Upper lobe of left lung (tissue), 6 donors: Measurements from ENCODE around the gene CELF5. TPM values are rescaled to one million over a fixed set of nuclear protein-coding genes. Genes with fewer than 3 reads are reported as not detected.

Experiments
- ATAC-seq, 2 donors: fragments of 200-7000 bp; cut with Tn5 transposase; one replicate each; pipeline ENCODE4 v1.9.1; 2022; ENCODE audit warnings: mild to moderate bottlenecking in 2 of 2, moderate library complexity in 2 of 2; ENCODE audit not compliant: low FRiP score in 2 of 2
- DNase-seq, 2 donors: peaks; one replicate each; pipeline ENCODE4 v3.0.0-alpha.2; 2019 to 2020
- H3K27ac ChIP-seq, 4 donors: fragments of 200-600 bp; sonication (generic); one replicate each; pipeline ENCODE4 v1.5.1; 2016 to 2019
- H3K27me3 ChIP-seq, 4 donors: fragments of 200-600 bp; sonication (generic); one replicate each; pipeline ENCODE4 v1.5.1; 2017 to 2019
- H3K36me3 ChIP-seq, 4 donors: fragments of 200-600 bp; sonication (generic); one replicate each; pipeline ENCODE4 v1.5.1; 2016 to 2019
- H3K4me1 ChIP-seq, 4 donors: fragments of 200-600 bp; sonication (generic); one replicate each; pipeline ENCODE4 v1.5.1; 2018 to 2019
- H3K4me3 ChIP-seq, 4 donors: fragments of 200-600 bp; sonication (generic); one replicate each; pipeline ENCODE4 v1.5.1; 2017 to 2019; ENCODE audit warnings: mild to moderate bottlenecking in 2 of 4, moderate library complexity in 1 of 4
- H3K9me3 ChIP-seq, 4 donors: fragments of 200-600 bp; sonication (generic); one replicate each; pipeline ENCODE4 v1.5.1; 2018 to 2019
- CTCF ChIP-seq, 6 experiments: fragments of 450-650 bp in 4 of 6; fragments of 200-600 bp in 2 of 6; sonication (generic) in 2 of 6; IDR thresholded peaks; one replicate each; pipeline ENCODE4 v1.5.1; 2016 to 2019; ENCODE audit warnings: antibody characterized with exemption in 6 of 6
- EP300 ChIP-seq, 4 donors: sonication (generic); formaldehyde crosslinking; IDR thresholded peaks; one replicate each; pipeline ENCODE4 v1.5.1; 2017; ENCODE audit warnings: antibody characterized with exemption in 4 of 4, control low read depth in 2 of 4
- POLR2A ChIP-seq, 4 donors: fragments of 450-650 bp; IDR thresholded peaks; one replicate each; pipeline ENCODE4 v1.5.1; 2016 to 2017; ENCODE audit warnings: antibody characterized with exemption in 4 of 4, mild to moderate bottlenecking in 2 of 4
- POLR2AphosphoS5 ChIP-seq, 2 donors: sonication (generic); formaldehyde crosslinking; IDR thresholded peaks; one replicate each; pipeline ENCODE4 v1.5.1; 2017; ENCODE audit warnings: antibody characterized with exemption in 2 of 2
- WGBS, 2 donors: methylation state at CpG; one replicate each; pipeline ENCODE4 v1.1.5; 2017 to 2018; 5-methylcytosine and 5-hydroxymethylcytosine counted together
- total RNA-seq, 6 donors: library from RNA; depleted of rRNA in 4 of 6; stranded (reverse); fragments of >200 nt in 4 of 6; gene quantifications; one replicate each; pipeline versions ENCODE4 v1.1.0 to v1.2.1, GENCODE V29; 2016 to 2021
- donor health status: DM: no; HTN: no; CAD: no; lungs with moderate emphysema.
- donor health status: DM: no; HTN: yes; CAD: no; lungs with severe emphysema.

The CELF5 gene
- total RNA-seq, 6 donors from 2014 or later = 0.49 to 0.76 TPM; not detected in 4

- H3K4me1 ChIP-seq = no peaks in the 10 kb centered on the region
- no peak for DNase-seq
- 71 to 97% methylated on average over 2 of the region's 2 CpGs for WGBS, 2 donors
- H3K9me3 ChIP-seq = peaks cover 0 to 9% (median 5%) of the 10 kb centered on the region in 4 donors
- no peak for ATAC-seq
- H3K27ac ChIP-seq = no peak overlapping the region
- no peak overlapping the region for H3K4me3 ChIP-seq
- H3K36me3 ChIP-seq = no peaks in the 10 kb centered on the region
- H3K27me3 ChIP-seq = no peaks in the 10 kb centered on the region
- TF ChIP-seq POLR2A (IDR thresholded peaks at IDR 0.05) = no peak
- no peak for TF ChIP-seq EP300 (IDR thresholded peaks at IDR 0.05)
- TF ChIP-seq POLR2AphosphoS5 (IDR thresholded peaks at IDR 0.05) = no peak
- TF ChIP-seq CTCF (IDR thresholded peaks at IDR 0.05) = no peak
These were observed 28.2 kb downstream of the CELF5 start for GRCh38 chr19:3252650-3253049.

- Histone ChIP-seq H3K27ac (no peak overlapping the region), H3K4me1 (no peaks in the 10 kb centered on the region), H3K9me3 (peaks cover 0 to 9% (median 5%) of the 10 kb centered on the region in 4 donors), H3K27me3 (no peaks in the 10 kb centered on the region), H3K4me3 (no peak overlapping the region), H3K36me3 (no peaks in the 10 kb centered on the region)
- TF ChIP-seq POLR2A (IDR thresholded peaks at IDR 0.05) = no peak
- TF ChIP-seq CTCF (IDR thresholded peaks at IDR 0.05) = no peak
- TF ChIP-seq POLR2AphosphoS5 (IDR thresholded peaks at IDR 0.05) = no peak
- no peak for TF ChIP-seq EP300 (IDR thresholded peaks at IDR 0.05)
- no peak for ATAC-seq
- 52 to 66% methylated on average over 3 of the region's 3 CpGs for WGBS, 2 donors
- DNase-seq = no peak
These were observed 28.8 kb downstream of the CELF5 start for GRCh38 chr19:3253270-3253669.

GRCh38 chr19:3254520-3254919 is 30.1 kb downstream of the CELF5 start:
- no peak overlapping the region for H3K4me3 ChIP-seq
- no peaks in the 10 kb centered on the region for H3K4me1 ChIP-seq
- peaks cover 0 to 9% (median 5%) of the 10 kb centered on the region in 4 donors for H3K9me3 ChIP-seq
- no peak for DNase-seq
- TF ChIP-seq POLR2AphosphoS5 (IDR thresholded peaks at IDR 0.05) (no peak), EP300 (IDR thresholded peaks at IDR 0.05) (no peak), POLR2A (IDR thresholded peaks at IDR 0.05) (no peak), CTCF (IDR thresholded peaks at IDR 0.05) (no peak)
- no peak for ATAC-seq
- no peak overlapping the region for H3K27ac ChIP-seq
- no peaks in the 10 kb centered on the region for H3K27me3 ChIP-seq
- no peaks in the 10 kb centered on the region for H3K36me3 ChIP-seq

- no peak for DNase-seq
- H3K36me3 ChIP-seq = no peaks in the 10 kb centered on the region
- WGBS, 2 donors = 89% methylated on average over 8 of the region's 8 CpGs
- H3K27me3 ChIP-seq = no peaks in the 10 kb centered on the region
- H3K9me3 ChIP-seq = peaks cover 0 to 9% (median 5%) of the 10 kb centered on the region in 4 donors
- no peak overlapping the region for H3K4me3 ChIP-seq
- no peak for TF ChIP-seq POLR2A (IDR thresholded peaks at IDR 0.05)
- no peak for TF ChIP-seq EP300 (IDR thresholded peaks at IDR 0.05)
- TF ChIP-seq CTCF (IDR thresholded peaks at IDR 0.05) = no peak
- no peak for TF ChIP-seq POLR2AphosphoS5 (IDR thresholded peaks at IDR 0.05)
- H3K4me1 ChIP-seq = no peaks in the 10 kb centered on the region
- no peak overlapping the region for H3K27ac ChIP-seq
- ATAC-seq = peak in 1 of 2 donors; percentile 59
These were observed 32.6 kb downstream of the CELF5 start for GRCh38 chr19:3257071-3257470.

GRCh38 chr19:3262362-3262761 is 37.9 kb downstream of the CELF5 start:
- no peaks in the 10 kb centered on the region for H3K9me3 ChIP-seq
- DNase-seq (no peak), ATAC-seq (no peak)
- no peak overlapping the region for H3K27ac ChIP-seq
- no peaks in the 10 kb centered on the region for H3K4me1 ChIP-seq
- H3K36me3 ChIP-seq = no peaks in the 10 kb centered on the region
- no peak for TF ChIP-seq EP300 (IDR thresholded peaks at IDR 0.05)
- TF ChIP-seq CTCF (IDR thresholded peaks at IDR 0.05) = no peak
- TF ChIP-seq POLR2A (IDR thresholded peaks at IDR 0.05) = no peak
- no peak for TF ChIP-seq POLR2AphosphoS5 (IDR thresholded peaks at IDR 0.05)
- no peaks in the 10 kb centered on the region for H3K27me3 ChIP-seq
- H3K4me3 ChIP-seq = no peak overlapping the region
- WGBS, 2 donors = 91 to 95% methylated on average over 7 of the region's 7 CpGs
